HG02885 (cell line): ENCODE measurements around the gene MESP2.

ENCODE experiments used
- ATAC-seq: cut with Tn5 transposase; IDR thresholded peaks from one replicate; pipeline ENCODE4 v1.9.1; 2021; ENCODE audit warnings: mild to moderate bottlenecking; ENCODE audit not compliant: unreplicated experiment, poor library complexity

MESP2 gene

DNA sequence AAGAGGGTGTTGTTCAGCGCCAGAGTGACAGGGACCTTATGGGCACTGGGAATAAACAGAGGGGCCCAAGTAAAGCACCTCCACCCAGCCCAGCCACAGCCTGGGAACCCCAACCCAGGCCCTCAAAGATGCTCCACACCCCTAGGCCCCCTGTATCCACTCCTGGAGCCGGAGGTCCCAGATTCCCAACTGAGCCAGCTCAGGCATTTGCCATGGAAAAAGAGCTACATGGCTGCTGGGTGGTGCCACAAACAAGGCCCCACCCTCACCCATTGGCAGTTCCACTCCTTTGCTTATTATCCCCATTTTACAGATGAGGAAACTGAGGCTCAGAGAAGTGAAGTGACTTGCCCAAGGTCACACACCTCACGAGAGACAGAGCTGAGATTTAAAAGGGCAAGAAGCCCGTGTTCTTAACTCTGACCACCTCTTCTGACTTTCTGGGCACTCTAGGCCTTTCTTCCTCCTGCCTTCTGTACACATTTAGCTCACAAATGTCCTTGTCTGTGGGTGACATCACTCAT lies 21.6 kb downstream of the MESP2 start:
- no peak for ATAC-seq

GRCh38 chr15:89799011-89799911 lies 23.1 kb downstream of the MESP2 start:
- ATAC-seq, result no peak

GRCh38 chr15:89799918-89800498 lies 23.9 kb downstream of the MESP2 start:
- ATAC-seq, result no peak

DNA sequence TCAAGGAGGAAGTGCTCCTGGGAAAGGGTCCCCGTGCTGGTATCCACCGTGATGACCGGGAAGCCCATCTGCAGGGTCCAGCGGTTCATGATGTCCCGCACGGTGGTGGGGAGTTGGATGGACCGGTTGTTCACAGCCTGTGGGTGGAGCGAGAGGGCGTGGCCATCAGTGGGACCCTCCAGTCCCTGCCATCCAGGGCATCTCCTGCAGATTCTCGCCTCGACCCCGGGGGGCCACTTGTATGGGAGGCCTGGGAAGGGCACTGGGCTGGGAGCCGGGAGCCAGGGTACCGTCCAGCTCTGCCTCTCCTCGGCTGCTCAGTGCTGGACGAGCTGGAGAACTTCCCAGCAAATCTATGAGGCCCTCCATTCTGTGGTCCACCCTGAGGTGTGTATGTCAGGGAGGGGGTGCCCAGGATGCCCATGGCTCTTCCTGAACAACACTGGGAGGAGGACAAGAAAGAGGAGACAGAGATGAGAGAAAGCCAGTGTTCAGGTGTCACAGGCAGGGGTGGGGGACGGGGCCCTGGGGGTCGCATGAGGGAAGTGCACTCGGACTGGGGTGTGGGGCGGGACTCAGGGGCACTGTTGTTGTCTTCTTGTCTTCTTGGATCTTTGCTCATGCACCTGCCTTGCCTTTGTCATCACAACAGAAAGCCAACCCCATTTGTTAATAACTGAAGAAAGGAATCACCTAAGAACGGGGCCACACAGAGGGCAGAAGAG lies 25.5 kb downstream of the MESP2 start:
- no peak for ATAC-seq

- no peak for ATAC-seq
Observed at GRCh38 chr15:89802231-89802928, 26.2 kb downstream of the MESP2 start.

- no peak for ATAC-seq
Observed at GRCh38 chr15:89802986-89803824, 27.1 kb downstream of the MESP2 start.

- no peak for ATAC-seq
Observed at GRCh38 chr15:89803941-89804800, 28.0 kb downstream of the MESP2 start.

GRCh38 chr15:89805241-89806209 lies 29.4 kb downstream of the MESP2 start:
- ATAC-seq, result no peak

GRCh38 chr15:89806210-89806558 lies 30.1 kb downstream of the MESP2 start:
- ATAC-seq, result no peak

DNA sequence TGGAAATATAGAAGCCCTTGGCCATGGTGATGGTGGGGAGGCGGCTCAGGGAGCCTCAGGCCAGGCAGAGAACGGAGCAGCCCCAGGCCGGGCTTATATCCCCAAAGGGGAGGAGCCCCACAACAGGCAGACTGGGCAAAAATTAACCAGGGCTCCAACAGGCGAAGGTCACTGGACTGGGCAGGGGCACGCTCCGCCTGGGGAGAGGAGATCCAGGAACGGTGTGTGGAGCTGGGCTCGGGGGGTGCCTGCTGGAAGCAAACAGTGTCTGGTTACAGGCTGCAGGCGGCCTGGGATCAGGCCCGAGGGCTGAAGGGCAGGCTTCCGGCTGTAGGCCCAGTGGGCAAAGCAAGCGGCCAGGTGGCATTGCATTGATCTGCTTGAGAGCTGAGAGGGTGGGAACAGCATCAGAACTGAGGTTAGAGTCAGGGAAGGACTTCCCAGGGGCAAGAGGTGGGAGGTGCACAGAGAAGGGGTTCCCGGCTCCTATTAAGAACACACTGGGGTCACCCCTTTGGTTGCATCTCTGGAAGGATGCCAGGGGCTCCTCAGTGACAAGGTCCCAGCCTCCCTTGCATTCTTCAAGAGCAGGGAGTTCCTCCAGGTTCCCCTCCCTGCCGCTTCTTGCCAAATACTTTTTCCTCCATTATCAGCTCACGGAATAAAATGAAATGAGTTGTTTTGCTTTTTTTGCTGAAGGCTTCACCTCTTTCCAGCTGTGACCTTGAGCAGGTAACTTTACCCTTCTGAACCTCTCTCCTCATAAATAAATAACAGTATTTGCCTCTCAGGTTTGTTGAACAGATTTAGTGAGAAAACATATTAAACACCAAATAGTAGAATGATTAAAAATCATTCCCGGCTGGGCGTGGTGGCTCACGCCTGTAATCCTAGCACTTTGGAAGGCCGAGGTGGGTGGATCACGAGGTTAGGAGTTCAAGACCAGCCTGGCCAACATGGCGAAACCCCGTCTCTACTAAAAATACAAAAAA lies 30.7 kb downstream of the MESP2 start:
- no peak for ATAC-seq

GRCh38 chr15:89807689-89808088 lies 31.6 kb downstream of the MESP2 start:
- no peak for ATAC-seq

GRCh38 chr15:89808160-89808870 lies 32.2 kb downstream of the MESP2 start:
- ATAC-seq, result no peak

GRCh38 chr15:89809093-89809786 lies 33.1 kb downstream of the MESP2 start:
- no peak for ATAC-seq

GRCh38 chr15:89809787-89810148 lies 33.6 kb downstream of the MESP2 start:
- ATAC-seq, result no peak

GRCh38 chr15:89810837-89811236 lies 34.7 kb downstream of the MESP2 start:
- ATAC-seq, result no peak
